Activated naive CD8-positive, alpha-beta T cell treated with anti-CD3 and anti-CD28 coated beads, Interleukin-2, amount 50 U/mL, for 24 hours (primary cell): ENCODE data around the gene SPON2.

Experiments used
- ATAC-seq: fragments of 150-1000 bp; cut with Tn5 transposase; one replicate; pipeline ENCODE4 v1.10.0; 2021
- DNase-seq: peaks from one replicate; pipeline ENCODE4 v3.0.0; 2021
- H3K27ac Mint-ChIP-seq: one replicate; pipeline ENCODE4 v1.8.0; 2021; ENCODE audit warnings: mild to moderate bottlenecking, mixed read lengths
- H3K27me3 Mint-ChIP-seq: one replicate; pipeline ENCODE4 v1.8.0; 2021; ENCODE audit warnings: mixed read lengths
- H3K36me3 Mint-ChIP-seq: one replicate; pipeline ENCODE4 v1.8.0; 2021; ENCODE audit warnings: low read depth, mixed read lengths
- H3K4me1 Mint-ChIP-seq: one replicate; pipeline ENCODE4 v1.8.0; 2021; ENCODE audit warnings: mixed read lengths
- H3K4me3 Mint-ChIP-seq: one replicate; pipeline ENCODE4 v1.8.0; 2021; ENCODE audit warnings: mild to moderate bottlenecking, moderate library complexity, mixed read lengths
- H3K9me3 Mint-ChIP-seq: one replicate; pipeline ENCODE4 v1.8.0; 2021; ENCODE audit warnings: mixed read lengths

The SPON2 gene

DNA sequence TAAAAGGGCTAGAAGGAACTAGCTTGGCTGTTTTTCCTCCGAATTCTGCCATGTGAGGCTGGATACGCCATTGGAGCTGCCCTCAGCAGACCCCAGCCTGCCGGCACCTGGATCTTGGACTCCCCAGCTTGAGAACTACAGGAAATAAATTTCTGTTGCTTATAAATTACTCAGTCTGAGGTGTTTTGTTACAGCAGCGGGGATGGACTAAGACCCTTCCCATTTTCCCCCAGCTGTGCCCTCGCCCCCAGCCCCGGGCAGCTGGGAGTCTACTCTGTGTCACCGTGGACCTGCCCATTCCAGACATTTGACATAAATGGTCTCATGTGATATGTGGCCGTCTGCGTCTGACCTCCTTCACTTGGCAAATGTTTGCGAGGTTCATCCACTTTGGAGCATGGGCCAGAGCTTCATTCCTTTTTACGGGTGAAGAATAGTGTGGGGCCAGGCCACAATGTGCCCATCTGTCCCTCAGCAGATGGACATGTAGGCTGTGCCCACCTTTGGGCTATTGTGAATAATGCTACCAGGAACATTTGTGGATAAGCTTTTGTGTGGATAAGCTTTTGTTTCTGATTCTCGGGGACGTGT lies 30.7 kb upstream of the SPON2 start:
- H3K36me3 Mint-ChIP-seq = no peaks in the 10 kb centered on the region
- no peak overlapping the region for H3K4me3 Mint-ChIP-seq
- no peak for DNase-seq
- no peaks in the 10 kb centered on the region for H3K9me3 Mint-ChIP-seq
- no peaks in the 10 kb centered on the region for H3K27me3 Mint-ChIP-seq
- ATAC-seq = no peak
- H3K4me1 Mint-ChIP-seq = peaks cover 47% of the 10 kb centered on the region
- H3K27ac Mint-ChIP-seq = no peak overlapping the region

GRCh38 chr4:1202526-1203011 lies 30.2 kb upstream of the SPON2 start:
- Mint-ChIP-seq H3K4me3 (peak overlapping the region; percentile 62), H3K9me3 (no peaks in the 10 kb centered on the region), H3K27me3 (no peaks in the 10 kb centered on the region), H3K27ac (peak overlapping the region; percentile 92), H3K4me1 (peaks cover 48% of the 10 kb centered on the region), H3K36me3 (no peaks in the 10 kb centered on the region)
- DNase-seq (no peak), ATAC-seq (no peak)

GRCh38 chr4:1201851-1202525 lies 29.6 kb upstream of the SPON2 start:
- Mint-ChIP-seq H3K27me3 (no peaks in the 10 kb centered on the region), H3K9me3 (no peaks in the 10 kb centered on the region), H3K27ac (peak overlapping the region; percentile 92), H3K4me1 (peaks cover 48% of the 10 kb centered on the region), H3K4me3 (peak overlapping the region; percentile 62), H3K36me3 (no peaks in the 10 kb centered on the region)
- DNase-seq (peak; percentile 72), ATAC-seq (peak; percentile 77)

- Mint-ChIP-seq H3K27me3 (no peaks in the 10 kb centered on the region), H3K27ac (no peak overlapping the region), H3K36me3 (no peaks in the 10 kb centered on the region), H3K4me1 (peaks cover 48% of the 10 kb centered on the region), H3K4me3 (peak overlapping the region; percentile 54), H3K9me3 (no peaks in the 10 kb centered on the region)
- peak; percentile 22 for DNase-seq
- ATAC-seq = no peak
Measured at GRCh38 chr4:1200425-1201035, 28.1 kb upstream of the SPON2 start.

DNA sequence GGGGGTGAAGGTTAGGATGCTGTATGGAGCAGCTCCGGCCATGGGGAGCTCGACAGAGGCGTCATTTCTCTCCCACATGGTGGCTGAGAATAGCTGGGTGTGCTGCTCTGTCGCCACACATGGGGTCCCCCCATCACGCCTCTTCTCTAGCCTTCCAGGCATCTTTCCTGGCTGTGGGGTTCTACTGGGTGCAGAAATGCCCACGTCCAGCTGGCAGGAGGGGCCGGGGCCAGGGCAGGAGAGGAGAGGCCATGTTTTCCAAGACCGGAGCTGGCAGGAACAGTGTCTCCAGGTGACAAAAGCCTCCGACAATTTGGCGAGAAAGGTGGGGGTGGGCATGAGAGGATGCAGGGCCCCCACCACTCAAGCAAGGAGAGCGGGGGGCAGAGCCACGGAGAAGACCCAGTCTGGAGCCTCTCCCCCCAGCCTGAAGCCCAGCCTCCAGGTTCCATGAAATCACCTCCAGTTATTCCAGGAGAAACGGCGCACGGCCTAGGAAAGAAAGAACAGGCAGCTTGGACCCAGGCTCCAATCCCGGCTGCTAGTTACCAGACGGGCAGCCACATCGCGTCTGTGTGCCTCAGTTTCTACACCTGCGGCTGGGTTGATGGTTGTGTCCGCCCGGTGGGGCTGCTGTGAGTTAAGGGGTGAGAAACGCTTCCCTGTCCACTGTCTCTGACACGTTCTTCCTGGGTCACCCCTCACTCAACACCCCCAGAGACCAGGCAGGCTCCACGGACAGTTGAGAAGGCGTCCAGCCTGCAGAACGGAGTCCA lies 27.4 kb upstream of the SPON2 start:
- DNase-seq (no peak), ATAC-seq (no peak)
- Mint-ChIP-seq H3K27me3 (no peaks in the 10 kb centered on the region), H3K36me3 (no peaks in the 10 kb centered on the region), H3K4me3 (peak overlapping the region; percentile 54), H3K4me1 (peaks cover 47% of the 10 kb centered on the region), H3K27ac (no peak overlapping the region), H3K9me3 (no peaks in the 10 kb centered on the region)

DNA sequence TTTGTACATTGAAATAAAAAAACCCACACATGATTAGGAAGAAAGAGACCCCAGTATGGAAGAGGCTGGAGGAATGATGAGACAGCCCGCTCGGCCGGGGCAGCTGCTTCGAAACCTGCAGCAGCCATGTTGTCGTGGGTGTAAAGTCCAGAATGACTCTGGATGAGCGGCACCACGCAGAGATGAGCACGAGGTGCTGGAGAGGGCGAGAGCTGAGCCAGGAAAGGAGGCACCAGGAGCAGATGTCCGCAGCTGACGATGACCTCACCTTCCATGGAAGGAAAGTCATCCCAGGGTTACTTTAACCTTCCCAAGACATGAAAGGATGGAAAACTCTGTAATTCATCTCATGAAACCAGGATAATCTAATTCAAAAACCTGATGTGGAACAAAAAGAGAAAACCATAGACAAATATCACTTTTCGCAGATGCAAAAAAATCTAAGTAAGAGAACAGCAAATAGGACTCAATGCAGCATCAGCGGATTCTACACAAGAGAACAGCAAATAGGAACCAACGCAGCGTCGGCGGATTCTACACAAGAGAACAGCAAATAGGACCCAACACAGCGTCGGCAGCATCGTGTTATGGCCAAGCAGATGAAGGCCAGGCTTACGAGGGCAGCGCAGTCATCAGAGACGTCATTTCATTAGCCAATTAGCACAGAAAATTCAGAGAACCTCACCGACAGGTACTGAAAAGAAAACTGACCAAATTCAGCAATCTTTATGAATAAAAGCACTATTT lies 25.9 kb upstream of the SPON2 start:
- H3K4me3 Mint-ChIP-seq = no peak overlapping the region
- H3K4me1 Mint-ChIP-seq = peaks cover 32% of the 10 kb centered on the region
- DNase-seq (no peak), ATAC-seq (no peak)
- H3K27ac Mint-ChIP-seq = no peak overlapping the region
- H3K36me3 Mint-ChIP-seq = no peaks in the 10 kb centered on the region
- no peaks in the 10 kb centered on the region for H3K9me3 Mint-ChIP-seq
- H3K27me3 Mint-ChIP-seq = no peaks in the 10 kb centered on the region

- ATAC-seq (no peak), DNase-seq (no peak)
- no peaks in the 10 kb centered on the region for H3K9me3 Mint-ChIP-seq
- H3K4me3 Mint-ChIP-seq = no peak overlapping the region
- no peaks in the 10 kb centered on the region for H3K27me3 Mint-ChIP-seq
- H3K27ac Mint-ChIP-seq = no peak overlapping the region
- H3K36me3 Mint-ChIP-seq = no peaks in the 10 kb centered on the region
- H3K4me1 Mint-ChIP-seq = peaks cover 15% of the 10 kb centered on the region
Measured at GRCh38 chr4:1196421-1197183, 24.2 kb upstream of the SPON2 start.

- Mint-ChIP-seq H3K27me3 (no peaks in the 10 kb centered on the region), H3K4me1 (peaks cover 10% of the 10 kb centered on the region), H3K27ac (no peak overlapping the region), H3K4me3 (no peak overlapping the region), H3K9me3 (no peaks in the 10 kb centered on the region), H3K36me3 (no peaks in the 10 kb centered on the region)
- ATAC-seq (no peak), DNase-seq (peak; percentile 0)
Measured at GRCh38 chr4:1195891-1196401, 23.6 kb upstream of the SPON2 start.

- ATAC-seq (no peak), DNase-seq (peak; percentile 0)
- Mint-ChIP-seq H3K27ac (no peak overlapping the region), H3K27me3 (no peaks in the 10 kb centered on the region), H3K4me3 (no peak overlapping the region), H3K4me1 (peaks cover 2% of the 10 kb centered on the region), H3K36me3 (no peaks in the 10 kb centered on the region), H3K9me3 (no peaks in the 10 kb centered on the region)
Measured at GRCh38 chr4:1195109-1195671, 22.8 kb upstream of the SPON2 start.

DNA sequence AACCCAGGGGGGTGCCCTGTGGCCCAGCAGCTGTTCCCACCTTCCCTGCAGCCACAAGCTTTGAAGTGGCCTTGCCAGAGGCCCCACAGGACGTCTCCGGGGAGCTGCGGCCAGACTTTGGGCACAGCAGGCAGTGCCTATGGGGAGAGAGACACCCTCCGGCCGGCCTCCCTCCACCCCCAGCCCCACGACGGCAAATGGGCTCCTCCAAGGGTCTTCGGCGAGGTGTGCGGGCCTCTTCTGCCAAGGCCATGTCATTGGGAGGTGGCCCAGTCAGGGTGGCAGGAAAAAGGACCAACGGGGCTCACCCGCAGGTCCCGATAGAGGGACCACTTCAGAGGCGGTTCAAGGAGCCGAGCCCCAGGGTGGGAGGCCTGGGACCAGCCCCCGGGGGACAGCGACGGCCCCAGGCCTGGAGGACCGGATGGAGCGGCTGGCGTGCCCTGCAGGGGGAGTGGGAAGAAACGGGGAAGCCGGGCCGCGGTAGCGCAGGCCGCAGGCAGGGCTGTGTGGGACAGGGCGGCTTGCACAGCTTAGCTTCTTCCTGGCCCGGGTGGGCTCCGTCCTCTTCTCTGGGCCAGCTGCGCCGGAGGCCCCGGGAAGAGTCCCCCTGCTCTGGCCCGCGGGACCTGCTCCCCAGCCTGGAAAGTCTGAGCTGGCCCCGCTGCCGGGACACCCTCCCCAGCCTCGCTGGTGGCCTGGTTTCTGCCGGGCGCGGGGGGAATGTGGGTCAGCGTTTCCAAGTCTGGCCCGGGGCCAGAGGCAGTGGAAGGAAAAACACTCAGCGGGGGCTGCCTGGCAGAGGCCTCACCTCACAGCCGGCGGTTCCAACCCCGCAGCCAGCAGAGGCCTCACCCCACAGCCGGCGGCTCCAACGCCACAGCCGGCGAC lies 21.9 kb upstream of the SPON2 start:
- Mint-ChIP-seq H3K27ac (no peak overlapping the region), H3K36me3 (no peaks in the 10 kb centered on the region), H3K4me3 (no peak overlapping the region), H3K4me1 (peaks cover 1% of the 10 kb centered on the region), H3K9me3 (no peaks in the 10 kb centered on the region), H3K27me3 (no peaks in the 10 kb centered on the region)
- ATAC-seq = no peak
- DNase-seq = no peak

DNA sequence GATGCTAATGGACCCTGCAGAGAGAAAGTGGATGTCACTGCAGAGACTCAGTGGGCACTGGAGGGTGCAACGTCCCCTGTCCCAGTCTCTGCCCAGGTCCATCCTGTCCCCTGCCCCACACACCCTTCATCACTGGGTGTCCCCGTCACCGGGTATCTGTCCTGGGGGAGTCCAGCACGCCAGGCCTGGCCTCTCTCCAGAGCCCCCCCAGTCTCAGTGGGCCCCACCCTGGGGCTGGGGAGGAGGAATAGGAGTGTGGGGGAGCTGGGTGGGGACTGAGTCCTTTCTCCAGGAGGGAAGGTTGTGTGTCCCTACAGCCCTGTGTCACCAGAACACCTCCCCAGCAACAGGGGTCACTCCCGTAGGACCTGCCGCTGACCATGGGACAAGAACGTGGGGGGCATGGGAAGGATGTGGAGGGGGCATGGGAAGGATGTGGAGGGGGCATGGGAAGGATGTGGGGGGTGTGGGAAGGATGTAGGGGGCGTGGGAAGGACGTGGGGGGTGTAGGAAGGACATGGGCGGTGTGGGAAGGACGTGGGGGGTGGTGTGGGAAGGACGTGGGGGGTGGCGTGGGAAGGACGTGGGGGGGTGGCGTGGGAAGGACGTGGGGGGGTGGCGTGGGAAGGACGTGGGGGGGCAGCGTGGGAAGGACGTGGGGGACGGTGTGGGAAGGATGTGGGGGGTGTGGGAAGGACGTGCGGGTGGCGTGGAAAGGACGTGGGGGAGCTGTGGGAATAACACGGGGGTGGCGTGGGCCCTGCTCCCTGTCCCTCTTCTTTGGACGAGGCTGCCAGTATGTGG lies 21.0 kb upstream of the SPON2 start:
- peaks cover 1% of the 10 kb centered on the region for H3K4me1 Mint-ChIP-seq
- no peaks in the 10 kb centered on the region for H3K9me3 Mint-ChIP-seq
- DNase-seq (no peak), ATAC-seq (peak; percentile 20)
- no peaks in the 10 kb centered on the region for H3K27me3 Mint-ChIP-seq
- no peak overlapping the region for H3K27ac Mint-ChIP-seq
- H3K36me3 Mint-ChIP-seq = no peaks in the 10 kb centered on the region
- no peak overlapping the region for H3K4me3 Mint-ChIP-seq
